GM19099 (cell line): ENCODE measurements around the gene TPGS1.

ENCODE experiments used
- POLR2A ChIP-seq: IDR thresholded peaks from 3 replicates; pipeline ENCODE4 v1.6.1; 2011; ENCODE audit warnings: low read depth; ENCODE audit not compliant: insufficient read length; ENCODE audit errors: extremely low read depth

Gene TPGS1

GRCh38 chr19:548886-549830, 41.9 kb downstream of the TPGS1 start:
- no peak for TF ChIP-seq POLR2A

- no peak for TF ChIP-seq POLR2A
Measured at GRCh38 chr19:554817-555216, 47.5 kb downstream of the TPGS1 start.

- no peak for TF ChIP-seq POLR2A
Measured at GRCh38 chr19:555474-555808, 48.1 kb downstream of the TPGS1 start.

- TF ChIP-seq POLR2A = no peak
Measured at GRCh38 chr19:556611-557382, 49.5 kb downstream of the TPGS1 start.

- no peak for TF ChIP-seq POLR2A
Measured at GRCh38 chr19:558770-559439, 51.6 kb downstream of the TPGS1 start.

- TF ChIP-seq POLR2A = no peak
Measured at GRCh38 chr19:560121-560520, 52.8 kb downstream of the TPGS1 start.

- TF ChIP-seq POLR2A = no peak
Measured at GRCh38 chr19:566403-566802, 59.1 kb downstream of the TPGS1 start.

- no peak for TF ChIP-seq POLR2A
Measured at GRCh38 chr19:566844-567243, 59.5 kb downstream of the TPGS1 start.

GRCh38 chr19:567296-567900, 60.1 kb downstream of the TPGS1 start:
- TF ChIP-seq POLR2A = no peak
